Uterus (tissue), 4 donors: ENCODE results near the gene RAPGEF3. TPM values are rescaled to one million over a fixed set of nuclear protein-coding genes. Genes with fewer than 3 reads are reported as not detected.

ENCODE experiments used
- DNase-seq, 2 donors: peaks; one replicate each; pipeline ENCODE4 v3.0.0-alpha.2; 2019 to 2020
- H3K27ac ChIP-seq, 2 donors: fragments of 200-600 bp; sonication (generic); 1 replicate in 1 of 2; 2 replicates in 1 of 2; pipeline ENCODE4 v1.5.1; 2016 to 2018
- H3K27me3 ChIP-seq, 2 donors: fragments of 200-600 bp; sonication (generic); one replicate each; pipeline ENCODE4 v1.5.1; 2018 to 2019; ENCODE audit warnings: control low read depth in 1 of 2
- H3K36me3 ChIP-seq, 2 donors: fragments of 200-600 bp; sonication (generic); one replicate each; pipeline ENCODE4 v1.5.1; 2019; ENCODE audit warnings: control low read depth in 1 of 2
- H3K4me1 ChIP-seq, 2 donors: fragments of 200-600 bp; sonication (generic); one replicate each; pipeline ENCODE4 v1.5.1; 2018 to 2019; ENCODE audit warnings: control low read depth in 1 of 2
- H3K4me3 ChIP-seq, 2 donors: fragments of 200-600 bp; sonication (generic); 1 replicate in 1 of 2; 2 replicates in 1 of 2; pipeline ENCODE4 v1.5.1; 2018 to 2019; ENCODE audit warnings: mild to moderate bottlenecking in 1 of 2
- H3K9me3 ChIP-seq, 2 donors: fragments of 200-600 bp; sonication (generic); one replicate each; pipeline ENCODE4 v1.5.1; 2019; ENCODE audit warnings: control low read depth in 1 of 2
- POLR2A ChIP-seq, 2 donors: fragments of 450-650 bp; IDR thresholded peaks; one replicate each; pipeline ENCODE4 v1.6.1; 2016; ENCODE audit warnings: antibody characterized with exemption in 2 of 2, mild to moderate bottlenecking in 1 of 2, moderate library complexity in 1 of 2
- intact Hi-C: fragments of 100-400 bp; cut with DNase I; formaldehyde crosslinking; loops from one replicate; pipeline ENCODE4 v1.15.1; 2023; ENCODE audit warnings: low total_unique reads
- total RNA-seq, 4 donors: library from RNA; depleted of rRNA in 3 of 4; stranded (reverse); fragments of >200 nt in 3 of 4; gene quantifications; one replicate each; pipeline versions ENCODE4 v1.1.0 to v1.2.4, GENCODE V29; 2014 to 2023
- TF ChIP-seq, protein P1 (sequence below), 4 experiments: fragments of 200-600 bp in 2 of 4; fragments of 450-650 bp in 2 of 4; sonication (generic) in 2 of 4; IDR thresholded peaks; one replicate each; pipeline ENCODE4 v1.5.1; 2016 to 2019; ENCODE audit warnings: antibody characterized with exemption in 4 of 4, mild to moderate bottlenecking in 2 of 4, moderate library complexity in 1 of 4
- donor health status: DM: yes; HTN: yes; CAD: no.

RAPGEF3 gene
- total RNA-seq, 4 donors from 2014 or later, result 13.5 to 105 (median 48.7) TPM

DNA sequence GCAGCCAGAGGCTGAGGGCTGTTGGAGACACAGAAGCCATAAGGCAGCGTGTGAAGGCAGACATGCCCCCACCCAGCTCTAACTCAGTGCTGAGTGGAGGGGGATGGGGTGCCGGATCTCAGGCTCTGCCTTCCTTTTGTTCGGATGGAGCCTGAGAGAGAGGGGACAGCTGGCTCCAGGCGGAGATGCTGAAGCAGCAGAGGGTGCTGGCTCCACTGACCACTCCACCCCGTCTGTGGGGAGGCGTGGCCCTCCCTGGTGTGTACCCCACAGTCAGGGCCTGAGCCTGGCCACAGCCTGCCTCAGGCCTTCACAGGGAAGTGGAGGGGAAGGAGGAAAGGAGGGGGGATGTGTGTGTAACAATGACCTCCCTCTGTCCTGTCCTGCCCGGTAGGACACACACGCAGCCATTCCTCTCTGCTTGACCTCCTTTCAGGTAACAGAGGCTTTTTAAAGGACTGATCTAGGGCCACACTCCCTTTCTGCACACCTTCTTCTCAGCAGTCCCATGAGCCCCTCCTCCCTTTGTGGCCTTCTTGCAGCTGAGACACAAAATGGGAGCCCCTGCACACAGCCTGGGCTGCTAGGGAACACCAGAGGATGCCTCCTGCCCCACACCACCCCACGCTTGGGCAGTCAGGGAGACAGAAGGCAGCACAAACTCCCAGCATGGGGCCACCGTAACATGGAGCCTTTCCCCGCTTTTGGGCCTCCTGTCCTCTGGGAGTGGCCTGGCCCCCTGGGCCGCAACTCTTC lies 23.8 kb downstream of the RAPGEF3 start:
- TF ChIP-seq, protein P1, sequence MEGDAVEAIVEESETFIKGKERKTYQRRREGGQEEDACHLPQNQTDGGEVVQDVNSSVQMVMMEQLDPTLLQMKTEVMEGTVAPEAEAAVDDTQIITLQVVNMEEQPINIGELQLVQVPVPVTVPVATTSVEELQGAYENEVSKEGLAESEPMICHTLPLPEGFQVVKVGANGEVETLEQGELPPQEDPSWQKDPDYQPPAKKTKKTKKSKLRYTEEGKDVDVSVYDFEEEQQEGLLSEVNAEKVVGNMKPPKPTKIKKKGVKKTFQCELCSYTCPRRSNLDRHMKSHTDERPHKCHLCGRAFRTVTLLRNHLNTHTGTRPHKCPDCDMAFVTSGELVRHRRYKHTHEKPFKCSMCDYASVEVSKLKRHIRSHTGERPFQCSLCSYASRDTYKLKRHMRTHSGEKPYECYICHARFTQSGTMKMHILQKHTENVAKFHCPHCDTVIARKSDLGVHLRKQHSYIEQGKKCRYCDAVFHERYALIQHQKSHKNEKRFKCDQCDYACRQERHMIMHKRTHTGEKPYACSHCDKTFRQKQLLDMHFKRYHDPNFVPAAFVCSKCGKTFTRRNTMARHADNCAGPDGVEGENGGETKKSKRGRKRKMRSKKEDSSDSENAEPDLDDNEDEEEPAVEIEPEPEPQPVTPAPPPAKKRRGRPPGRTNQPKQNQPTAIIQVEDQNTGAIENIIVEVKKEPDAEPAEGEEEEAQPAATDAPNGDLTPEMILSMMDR (IDR thresholded peaks at IDR 0.05), result no peak
- TF ChIP-seq POLR2A (IDR thresholded peaks at IDR 0.05), result no peak
- Histone ChIP-seq H3K4me1 (peaks cover 9 to 30% of the 10 kb centered on the region in 2 donors), H3K36me3 (no peaks in the 10 kb centered on the region), H3K4me3 (no peak overlapping the region), H3K27ac (peak overlapping the region; percentile 79 to 84), H3K9me3 (no peaks in the 10 kb centered on the region), H3K27me3 (no peaks in the 10 kb centered on the region)
- intact Hi-C loops, result no loop called here
- no peak for DNase-seq

DNA sequence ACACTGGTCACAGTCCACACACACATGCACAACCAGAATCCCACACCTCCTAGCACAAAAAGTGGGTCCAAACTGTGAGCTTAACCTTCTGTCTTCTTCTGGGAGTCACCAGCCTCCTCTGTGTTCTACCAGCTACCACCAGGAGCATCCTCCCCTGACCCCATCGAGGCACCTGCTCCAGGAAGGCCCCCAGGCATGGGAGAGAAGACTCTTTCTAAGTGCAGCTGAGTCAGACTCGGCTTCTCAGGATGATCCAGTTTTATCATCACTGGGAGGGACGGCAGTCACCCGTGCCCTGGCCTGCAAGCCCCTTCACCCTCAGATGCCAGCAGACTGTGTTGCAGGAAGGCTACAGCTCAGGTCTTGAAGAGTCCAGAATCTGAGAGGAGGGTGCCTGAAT lies 25.5 kb downstream of the RAPGEF3 start:
- intact Hi-C loops, result no loop called here
- Histone ChIP-seq H3K36me3 (no peaks in the 10 kb centered on the region), H3K4me1 (peaks cover 9 to 30% of the 10 kb centered on the region in 2 donors), H3K27me3 (no peaks in the 10 kb centered on the region), H3K9me3 (no peaks in the 10 kb centered on the region), H3K4me3 (no peak overlapping the region), H3K27ac (no peak overlapping the region)
- no peak for TF ChIP-seq POLR2A (IDR thresholded peaks at IDR 0.05)
- no peak for DNase-seq

DNA sequence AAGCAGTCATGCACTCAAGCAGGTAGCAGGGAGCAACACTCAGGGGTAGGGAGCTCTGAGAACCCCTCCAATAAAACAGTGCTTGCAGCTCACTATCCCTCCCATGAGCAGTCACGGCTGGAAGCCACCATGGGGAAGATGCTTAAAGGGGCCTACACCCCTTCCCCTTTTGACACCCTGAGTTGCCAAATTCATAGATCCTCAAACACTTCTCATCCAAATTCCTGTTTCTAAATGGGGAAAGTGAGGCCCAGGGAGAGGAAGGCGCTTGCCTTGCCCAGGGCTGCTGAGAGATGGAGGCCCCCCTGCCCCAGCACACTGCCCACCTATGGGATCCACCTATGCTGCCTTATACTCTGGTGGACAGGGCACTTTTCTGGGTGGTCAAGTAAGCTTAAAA lies 26.2 kb downstream of the RAPGEF3 start:
- intact Hi-C loops, result no loop called here
- H3K9me3 ChIP-seq, result no peaks in the 10 kb centered on the region
- no peak overlapping the region for H3K4me3 ChIP-seq
- no peak overlapping the region for H3K27ac ChIP-seq
- DNase-seq, result no peak
- H3K27me3 ChIP-seq, result no peaks in the 10 kb centered on the region
- no peaks in the 10 kb centered on the region for H3K36me3 ChIP-seq
- TF ChIP-seq, protein P1 (IDR thresholded peaks at IDR 0.05), result no peak
- TF ChIP-seq POLR2A (IDR thresholded peaks at IDR 0.05), result no peak
- H3K4me1 ChIP-seq, result peaks cover 9 to 25% of the 10 kb centered on the region in 2 donors

DNA sequence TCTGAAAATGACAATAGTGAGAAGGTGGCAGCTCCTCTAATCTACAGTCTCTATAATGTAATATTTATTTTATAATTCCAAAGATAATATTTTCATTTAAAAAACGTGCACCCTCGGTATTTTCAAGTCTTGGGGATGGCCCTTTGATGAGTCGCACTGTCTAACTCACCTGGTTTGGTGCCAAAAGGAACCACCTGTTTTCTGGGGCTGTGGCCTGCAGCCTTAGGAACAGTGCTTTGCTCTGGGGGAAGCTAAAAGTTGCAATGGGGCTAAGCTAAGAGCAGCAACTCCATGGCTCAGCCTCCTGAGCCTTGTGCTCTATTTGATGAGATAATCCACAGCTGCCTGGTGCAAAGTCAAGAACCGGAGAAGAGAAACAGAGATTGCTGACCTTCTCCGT lies 27.0 kb downstream of the RAPGEF3 start:
- H3K36me3 ChIP-seq, result no peaks in the 10 kb centered on the region
- H3K9me3 ChIP-seq, result no peaks in the 10 kb centered on the region
- no peaks in the 10 kb centered on the region for H3K27me3 ChIP-seq
- intact Hi-C loops, result no loop called here
- H3K4me3 ChIP-seq, result no peak overlapping the region
- no peak for TF ChIP-seq POLR2A (IDR thresholded peaks at IDR 0.05)
- TF ChIP-seq, protein P1 (IDR thresholded peaks at IDR 0.05), result no peak
- H3K27ac ChIP-seq, result no peak overlapping the region
- DNase-seq, result no peak
- peaks cover 6 to 18% of the 10 kb centered on the region in 2 donors for H3K4me1 ChIP-seq

DNA sequence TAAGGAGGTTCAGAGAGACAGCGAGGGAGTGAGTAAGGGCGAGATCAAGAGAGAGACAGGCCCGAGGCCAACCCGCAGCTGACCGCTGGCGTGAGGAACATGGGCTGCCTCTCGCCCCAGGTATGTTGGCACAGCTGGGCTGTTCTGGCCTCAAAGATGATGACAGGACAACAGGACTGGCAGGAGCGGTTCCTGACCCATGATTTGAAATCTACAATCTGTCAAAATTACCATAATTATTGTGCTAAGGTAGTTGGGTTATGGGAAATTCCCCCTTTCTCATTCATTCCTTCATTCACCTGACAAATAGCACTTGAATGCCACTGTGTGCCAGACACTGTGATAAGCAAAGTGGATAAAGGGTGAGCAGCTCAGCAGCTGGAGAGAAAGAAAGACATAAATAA lies 28.3 kb downstream of the RAPGEF3 start:
- H3K27ac ChIP-seq, result no peak overlapping the region
- DNase-seq, result no peak
- H3K9me3 ChIP-seq, result no peaks in the 10 kb centered on the region
- H3K27me3 ChIP-seq, result no peaks in the 10 kb centered on the region
- no peaks in the 10 kb centered on the region for H3K36me3 ChIP-seq
- intact Hi-C loops, result no loop called here
- TF ChIP-seq POLR2A (IDR thresholded peaks at IDR 0.05), result no peak
- TF ChIP-seq, protein P1 (IDR thresholded peaks at IDR 0.05), result no peak
- no peak overlapping the region for H3K4me3 ChIP-seq
- H3K4me1 ChIP-seq, result peaks cover 0 to 6% of the 10 kb centered on the region in 2 donors
